HG03066 (cell line): Measurements from ENCODE around the gene GID8.

Experiments used
- ATAC-seq: cut with Tn5 transposase; IDR thresholded peaks from one replicate; pipeline ENCODE4 v1.9.1; 2021; ENCODE audit warnings: low read depth; ENCODE audit not compliant: unreplicated experiment

The GID8 gene

DNA sequence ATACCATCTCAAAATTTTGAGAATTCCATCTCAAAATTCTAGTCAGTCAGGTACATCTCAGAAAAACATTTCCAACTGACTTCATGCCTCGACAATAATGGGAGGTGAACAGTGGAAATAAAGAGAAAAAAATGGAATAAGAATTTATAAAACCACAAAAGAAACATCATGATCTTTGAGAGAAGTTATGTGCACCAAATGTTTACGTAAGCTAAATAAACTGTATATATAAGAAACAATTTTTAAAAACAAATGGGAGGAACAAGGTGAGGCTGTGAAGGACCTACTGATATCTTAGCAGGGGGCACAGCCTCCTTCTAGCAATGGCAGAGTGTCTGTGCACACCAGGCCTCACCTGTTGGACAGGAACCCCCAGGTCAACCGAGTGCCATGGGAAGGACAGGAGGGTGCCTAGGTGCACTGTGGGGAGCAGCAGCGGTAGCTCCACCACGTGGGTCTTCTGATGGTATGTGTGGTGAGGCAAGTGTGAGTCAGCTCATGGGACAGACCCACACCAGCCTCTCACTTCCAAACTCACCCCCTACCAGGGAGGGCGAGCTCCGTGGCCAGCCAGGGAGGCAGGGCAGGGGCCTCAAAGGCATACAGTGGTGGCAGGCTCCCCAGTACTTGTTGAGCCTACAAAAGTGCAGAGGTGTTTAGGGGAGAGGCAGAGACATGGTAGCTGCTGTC, 34.9 kb upstream of the GID8 start:
- no peak for ATAC-seq

DNA sequence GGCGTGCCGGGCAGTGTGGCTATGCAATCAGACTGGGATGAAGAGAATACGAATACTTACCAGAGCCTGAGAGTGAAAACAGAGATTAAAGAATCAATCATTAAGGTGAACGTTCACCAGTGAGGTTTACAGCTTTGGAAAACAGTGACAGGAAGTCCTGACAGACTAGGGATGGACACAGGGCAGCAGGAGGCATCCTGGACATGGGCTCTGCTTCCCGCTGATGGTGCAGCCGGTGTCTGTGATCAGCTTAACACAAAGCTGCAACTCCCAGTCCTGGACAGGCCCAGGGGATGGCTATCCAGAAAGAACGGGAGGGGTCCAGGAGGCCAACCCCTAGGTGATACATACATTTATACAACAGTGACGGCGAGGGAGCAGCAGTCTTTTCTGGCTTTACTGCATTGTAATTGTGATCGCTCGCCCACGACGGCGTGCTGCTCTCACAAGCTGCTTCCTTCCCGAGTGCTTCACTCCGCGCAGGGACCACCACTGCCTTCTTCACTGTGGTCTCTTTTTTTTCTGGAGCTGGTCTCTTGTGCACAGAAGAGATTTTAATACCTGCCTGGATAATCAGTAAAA, 32.3 kb upstream of the GID8 start:
- ATAC-seq, result no peak

GRCh38 chr20:62906209-62906608, 31.7 kb upstream of the GID8 start:
- ATAC-seq, result no peak

- ATAC-seq, result no peak
These were observed 31.1 kb upstream of the GID8 start for GRCh38 chr20:62906647-62907375.

DNA sequence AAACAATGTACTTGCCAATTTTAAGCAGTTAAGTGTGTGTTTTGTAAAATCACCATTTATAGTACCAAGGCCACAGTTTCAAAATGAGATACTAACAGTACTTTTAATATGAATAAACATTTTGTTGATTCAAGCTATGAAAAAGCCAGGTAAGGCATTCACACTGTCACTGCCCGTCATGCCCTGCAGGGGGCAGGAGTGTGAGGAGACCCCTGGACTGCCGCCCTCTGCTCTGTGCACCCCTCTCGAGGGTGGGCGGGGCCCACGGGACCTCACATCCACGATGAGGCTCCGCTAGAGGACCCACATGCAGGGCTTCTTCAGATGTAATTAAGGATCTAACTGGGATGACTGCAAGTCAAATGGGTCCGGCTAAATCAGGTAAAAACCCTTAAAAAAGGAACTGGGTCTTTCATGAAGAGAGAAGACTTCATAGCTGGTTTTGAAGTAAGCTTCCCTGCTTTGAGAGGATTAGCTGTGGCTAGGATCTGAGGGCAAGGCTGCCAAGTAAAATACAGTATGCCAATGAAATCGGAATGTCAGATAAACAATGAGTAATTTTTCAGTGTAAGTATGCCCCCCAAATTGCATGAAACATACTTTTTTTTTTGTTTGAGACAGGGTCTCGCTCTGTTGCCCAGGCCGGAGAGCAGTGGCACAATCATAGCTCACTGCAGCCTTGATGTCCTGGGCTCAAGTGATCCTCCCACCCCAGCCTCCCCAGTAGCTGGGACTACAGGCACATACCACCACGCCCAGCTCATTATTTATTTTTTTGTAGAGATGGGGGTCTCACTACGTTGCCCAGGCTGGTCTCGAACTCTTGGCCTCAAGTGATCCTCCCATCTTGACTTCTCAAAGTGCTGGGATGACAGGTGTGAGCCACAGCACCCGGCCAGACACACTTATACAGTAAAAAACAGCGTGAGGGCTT, 30.3 kb upstream of the GID8 start:
- no peak for ATAC-seq

GRCh38 chr20:62908971-62909791, 28.8 kb upstream of the GID8 start:
- no peak for ATAC-seq

GRCh38 chr20:62910217-62910766, 27.7 kb upstream of the GID8 start:
- ATAC-seq, result no peak

GRCh38 chr20:62910777-62911497, 27.0 kb upstream of the GID8 start:
- ATAC-seq, result no peak

GRCh38 chr20:62911701-62912280, 26.2 kb upstream of the GID8 start:
- no peak for ATAC-seq

DNA sequence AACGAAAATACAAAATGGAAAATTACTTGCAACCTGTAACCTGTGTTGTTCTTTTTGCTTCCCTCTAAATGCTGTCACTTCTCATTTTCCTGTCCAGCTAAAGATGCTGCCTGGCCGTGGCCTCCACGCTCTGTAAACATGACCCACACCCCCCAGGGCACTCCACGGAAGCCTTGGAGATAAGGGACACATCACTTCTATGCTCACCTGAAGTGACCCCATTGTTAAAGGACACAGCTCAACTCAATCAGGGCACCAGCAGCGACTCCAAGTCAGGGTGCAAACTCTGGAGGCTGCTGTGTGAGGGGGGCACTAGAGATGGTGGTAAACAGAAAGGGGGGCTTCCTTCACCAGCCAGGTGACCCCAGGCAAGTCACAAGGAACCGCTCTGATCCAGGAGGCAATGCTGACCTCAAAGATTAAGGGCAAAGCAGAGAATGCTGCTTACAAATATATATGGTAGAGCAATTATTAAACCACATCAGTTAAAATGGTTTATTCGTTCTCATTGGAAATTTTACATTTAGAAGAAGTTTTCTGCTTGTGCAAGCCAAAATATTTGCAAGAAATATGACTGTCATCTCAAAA, 24.8 kb upstream of the GID8 start:
- no peak for ATAC-seq

DNA sequence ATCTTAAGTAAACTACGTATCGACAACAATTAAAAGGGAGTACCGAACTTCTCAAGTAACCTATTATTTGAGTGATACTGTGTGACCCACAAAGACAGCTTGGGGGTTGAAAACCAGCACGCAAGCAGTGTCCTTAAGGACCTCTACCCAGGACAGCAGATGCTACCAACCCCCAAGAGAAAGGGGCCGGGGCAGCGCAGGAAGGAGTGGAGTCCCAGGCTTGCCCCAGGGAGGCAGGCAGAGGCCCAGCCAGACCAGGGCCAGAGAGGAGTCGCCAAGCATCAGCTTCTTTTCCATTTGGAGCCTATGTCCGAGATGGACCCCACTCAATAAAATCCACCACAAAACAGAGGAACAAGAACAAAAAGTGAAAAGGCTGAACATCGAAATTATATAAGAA, 23.5 kb upstream of the GID8 start:
- no peak for ATAC-seq

DNA sequence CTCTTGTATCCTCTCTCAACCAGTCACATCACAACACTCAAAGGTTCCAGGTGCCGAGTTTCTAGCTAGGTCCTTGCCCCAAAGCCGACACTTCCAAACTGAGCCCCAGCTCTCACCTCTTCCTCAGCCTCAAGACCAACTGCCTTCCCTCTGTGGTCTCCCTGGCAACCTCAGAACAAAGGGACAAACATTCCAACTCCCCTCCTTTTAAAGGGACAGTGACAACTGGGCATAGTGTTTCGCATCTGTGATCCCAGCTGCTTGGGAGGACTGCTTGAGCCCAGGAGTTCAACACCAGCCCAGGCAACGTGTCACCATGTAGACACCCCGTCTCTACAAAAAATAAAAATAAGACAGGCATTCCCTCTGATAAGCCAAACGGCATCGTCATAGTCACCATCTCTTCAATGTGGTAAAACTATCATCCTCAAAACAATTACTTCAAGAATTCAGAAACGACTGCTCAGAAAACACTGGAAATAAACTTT, 22.9 kb upstream of the GID8 start:
- ATAC-seq, result no peak

DNA sequence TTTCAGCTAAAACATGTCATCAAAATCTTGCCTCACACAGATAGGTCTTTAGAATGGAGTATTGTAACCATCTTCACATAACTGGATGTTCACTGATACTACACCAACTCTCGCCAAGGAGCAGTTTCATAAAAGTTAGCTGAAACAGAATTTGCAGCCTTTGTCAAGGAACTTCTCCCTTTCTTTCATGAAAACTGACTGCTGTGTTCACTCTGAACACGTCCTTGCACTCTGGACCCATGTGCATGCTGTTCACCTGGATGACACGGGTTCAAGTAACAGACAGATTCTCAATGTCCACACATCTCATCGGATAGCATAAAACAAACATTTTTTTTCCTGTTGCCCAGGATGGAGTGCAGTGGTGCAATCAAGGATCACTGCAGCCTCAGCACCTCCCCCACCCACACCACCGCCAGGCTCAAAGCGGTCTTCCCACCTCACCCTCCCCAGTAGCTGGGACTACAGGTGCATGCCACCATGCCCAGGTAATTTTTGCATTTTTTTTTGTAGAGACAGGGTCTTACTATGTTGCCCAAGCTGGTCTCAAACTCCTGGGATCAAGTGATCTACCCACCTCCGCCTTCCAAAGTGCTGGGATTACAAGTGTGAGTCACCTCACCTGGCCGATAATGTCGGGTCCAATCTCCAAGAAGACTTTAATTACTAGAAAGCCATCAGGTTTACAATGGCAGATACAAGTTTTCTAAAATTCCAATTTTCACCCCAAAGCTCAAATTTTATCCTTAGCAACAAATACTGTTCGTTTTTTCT, 21.1 kb upstream of the GID8 start:
- no peak for ATAC-seq

DNA sequence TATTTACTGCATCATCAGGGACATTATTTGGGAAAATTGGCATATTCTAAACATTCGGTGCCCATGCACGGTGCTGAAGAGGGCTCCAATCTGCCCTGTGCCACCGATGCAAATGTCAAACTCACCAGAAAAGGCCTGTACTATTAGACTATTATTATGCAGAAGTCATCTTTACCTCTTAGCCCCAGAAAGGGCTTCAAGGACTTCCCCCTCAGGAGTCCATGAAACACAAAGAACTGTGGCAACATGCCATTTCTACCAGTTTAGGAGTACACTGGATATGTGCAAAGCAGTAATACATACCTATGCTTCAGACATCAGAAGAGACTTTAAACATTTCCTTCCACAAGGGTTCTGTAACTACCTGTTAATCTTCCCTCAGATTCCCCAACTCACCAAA, 20.2 kb upstream of the GID8 start:
- ATAC-seq, result no peak

DNA sequence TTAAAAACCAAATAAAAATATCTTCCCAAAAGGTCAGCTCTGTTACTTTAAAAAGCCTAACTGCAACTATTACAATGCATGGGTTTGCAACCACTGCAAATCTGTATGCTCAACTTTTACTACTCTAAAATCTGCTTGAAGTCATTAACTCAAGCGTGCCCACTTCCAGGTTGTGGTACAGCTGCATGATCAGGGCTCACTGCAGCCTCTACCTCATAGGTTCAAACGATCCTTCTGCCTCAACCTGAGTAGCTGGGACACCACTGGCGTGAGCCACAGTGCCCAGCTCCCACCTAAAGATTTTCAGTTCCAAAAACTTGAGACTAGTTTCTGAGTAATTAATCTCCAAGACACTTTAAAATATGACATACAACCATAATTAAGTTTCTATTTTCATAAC, 19.8 kb upstream of the GID8 start:
- ATAC-seq, result no peak

- no peak for ATAC-seq
These were observed 19.1 kb upstream of the GID8 start for GRCh38 chr20:62918831-62919230.

DNA sequence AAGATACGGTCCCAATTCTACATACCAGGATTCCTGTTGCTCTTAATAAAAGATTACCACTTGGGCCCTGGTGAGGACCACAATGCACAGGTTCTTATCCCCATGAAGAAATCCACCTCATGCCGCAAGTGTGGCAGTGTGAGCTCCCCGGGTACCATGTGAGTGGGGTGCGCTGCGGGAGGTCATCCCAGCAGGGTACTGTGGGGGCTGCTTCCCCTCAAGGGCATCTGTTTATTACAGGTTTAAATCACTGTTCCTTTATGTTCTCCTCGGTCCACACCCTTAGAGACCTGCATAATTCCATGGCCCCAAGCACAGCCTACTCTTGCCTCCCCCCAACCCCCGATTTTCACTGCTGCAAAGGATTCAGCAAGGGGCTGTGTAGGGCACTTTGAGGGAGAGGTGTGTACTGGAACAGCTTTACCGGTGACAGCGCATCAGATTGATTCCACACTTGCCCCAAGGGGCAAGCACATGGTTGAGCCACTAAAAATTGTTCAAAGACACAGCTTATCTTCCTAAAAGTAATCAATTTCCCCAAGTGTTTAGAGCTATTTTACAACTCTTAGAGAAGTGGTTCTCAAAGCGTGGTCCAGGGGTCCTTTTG, 17.8 kb upstream of the GID8 start:
- no peak for ATAC-seq
